Stimulated activated CD8-positive, alpha-beta memory T cell treated with anti-CD3 and anti-CD28 coated beads, Interleukin-15, amount 100 ng/mL, for 1 hour (primary cell): ENCODE measurements around the gene TMEM138.

Source experiments
- DNase-seq: peaks from one replicate; pipeline ENCODE4 v3.0.0-alpha.2; 2020; ENCODE audit warnings: low read depth

The TMEM138 gene

GRCh38 chr11:61406067-61406466 lies 43.9 kb downstream of the TMEM138 start:
- no peak for DNase-seq

DNA sequence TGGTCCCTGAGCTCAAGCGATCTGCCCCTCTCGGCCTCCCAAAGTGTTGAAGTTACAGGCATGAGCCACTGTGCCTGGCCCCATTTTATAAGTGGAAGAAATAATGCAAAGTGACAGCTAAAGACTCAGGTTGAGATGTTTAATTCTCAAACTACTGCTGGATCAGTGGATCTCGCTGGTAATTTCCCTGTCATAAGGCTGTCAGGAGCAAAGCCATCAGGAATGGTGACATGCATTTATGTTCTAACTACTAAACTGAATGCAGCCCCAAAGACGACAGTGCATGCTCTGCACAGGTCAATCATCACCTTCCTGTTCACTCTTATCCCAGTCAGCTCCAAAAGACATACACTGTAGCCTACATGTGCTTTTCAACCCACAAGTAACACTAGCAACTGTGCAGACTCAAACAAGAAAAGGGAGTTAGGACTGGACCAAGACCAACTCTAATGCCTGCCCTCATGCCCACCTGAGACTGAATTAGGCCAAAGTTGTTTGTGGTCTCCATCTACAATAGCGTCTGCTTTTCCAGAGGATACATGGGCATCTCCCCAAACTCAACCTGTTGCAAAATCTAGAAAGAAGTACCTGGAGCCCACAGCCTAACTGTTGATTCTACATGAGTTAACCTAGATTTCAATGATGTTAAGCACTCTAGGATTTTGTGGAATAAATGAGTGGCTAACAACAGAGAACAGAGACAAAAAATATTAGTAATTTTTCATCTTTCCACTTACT lies 45.0 kb downstream of the TMEM138 start:
- DNase-seq: no peak

- DNase-seq: no peak
Measured at GRCh38 chr11:61411589-61411988, 49.4 kb downstream of the TMEM138 start.

GRCh38 chr11:61413496-61413895 lies 51.3 kb downstream of the TMEM138 start:
- no peak for DNase-seq

- DNase-seq: no peak
Measured at GRCh38 chr11:61414547-61414946, 52.4 kb downstream of the TMEM138 start.

- DNase-seq: no peak
Measured at GRCh38 chr11:61415381-61415780, 53.2 kb downstream of the TMEM138 start.

DNA sequence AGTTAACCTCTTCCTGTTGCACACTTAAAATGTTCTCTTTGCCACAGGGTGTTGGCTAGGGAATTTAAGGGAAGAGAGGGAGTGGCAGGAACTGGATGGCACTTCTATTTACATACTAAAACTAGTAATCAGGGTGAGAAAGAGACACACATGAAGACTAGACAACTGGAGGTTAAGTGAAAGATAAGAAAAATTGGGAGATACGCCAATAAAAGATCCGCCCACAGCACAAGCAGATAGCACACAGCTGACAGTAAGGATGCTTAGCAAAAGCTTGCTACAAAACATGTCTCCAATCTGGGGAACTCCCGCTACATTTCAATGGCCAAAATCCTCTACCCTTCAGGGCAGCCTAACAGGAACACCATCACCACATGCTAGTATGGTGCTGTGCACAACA lies 54.8 kb downstream of the TMEM138 start:
- DNase-seq: no peak

- DNase-seq: no peak
Measured at GRCh38 chr11:61417670-61418069, 55.5 kb downstream of the TMEM138 start.

GRCh38 chr11:61418136-61418535 lies 56.0 kb downstream of the TMEM138 start:
- DNase-seq: no peak
